Adrenal gland (tissue), 5 donors: ENCODE measurements around the gene ANTKMT.

Experiments used
- POLR2A ChIP-seq, 2 donors: fragments of 450-650 bp; IDR thresholded peaks; one replicate each; pipeline ENCODE4 v1.6.1; 2017; ENCODE audit warnings: antibody characterized with exemption in 2 of 2, mild to moderate bottlenecking in 2 of 2, moderate library complexity in 1 of 2
- TF ChIP-seq, protein P1 (sequence below), 6 experiments: fragments of 450-650 bp in 4 of 6; fragments of 200-600 bp in 2 of 6; sonication (generic) in 1 of 6; IDR thresholded peaks; 1 replicate in 5 of 6; 2 replicates in 1 of 6; pipeline versions ENCODE4 v1.5.1 to v1.8.0; 2016 to 2021; ENCODE audit warnings: antibody characterized with exemption in 6 of 6, mild to moderate bottlenecking in 2 of 6, moderate library complexity in 1 of 6
- donor health status: DM: no; HTN: no; CAD: no.

DNA sequence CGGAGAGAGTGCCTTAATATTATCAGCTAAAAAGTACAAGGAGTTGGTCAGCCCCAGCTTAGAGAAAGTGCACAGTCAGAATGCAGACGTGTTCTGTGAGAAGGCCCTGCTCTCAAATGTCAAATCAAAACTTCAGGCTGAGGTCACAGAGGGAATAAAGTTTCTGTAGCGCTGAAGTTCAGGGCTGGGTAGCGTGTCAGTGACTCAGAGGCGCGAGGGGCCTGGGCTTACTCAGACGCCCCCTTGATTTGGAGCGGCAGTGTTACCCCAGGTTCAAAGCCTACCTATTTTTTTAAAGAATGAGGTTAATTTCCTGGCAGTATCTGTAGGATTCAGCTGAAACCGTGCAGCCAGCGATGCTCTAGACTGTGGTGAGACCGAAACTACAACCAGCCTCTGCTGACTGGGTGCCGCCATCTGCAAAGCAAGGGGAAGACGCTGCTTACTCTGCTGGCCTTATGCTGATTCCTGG, 15.1 kb downstream of the ANTKMT start:
- TF ChIP-seq, protein P1, sequence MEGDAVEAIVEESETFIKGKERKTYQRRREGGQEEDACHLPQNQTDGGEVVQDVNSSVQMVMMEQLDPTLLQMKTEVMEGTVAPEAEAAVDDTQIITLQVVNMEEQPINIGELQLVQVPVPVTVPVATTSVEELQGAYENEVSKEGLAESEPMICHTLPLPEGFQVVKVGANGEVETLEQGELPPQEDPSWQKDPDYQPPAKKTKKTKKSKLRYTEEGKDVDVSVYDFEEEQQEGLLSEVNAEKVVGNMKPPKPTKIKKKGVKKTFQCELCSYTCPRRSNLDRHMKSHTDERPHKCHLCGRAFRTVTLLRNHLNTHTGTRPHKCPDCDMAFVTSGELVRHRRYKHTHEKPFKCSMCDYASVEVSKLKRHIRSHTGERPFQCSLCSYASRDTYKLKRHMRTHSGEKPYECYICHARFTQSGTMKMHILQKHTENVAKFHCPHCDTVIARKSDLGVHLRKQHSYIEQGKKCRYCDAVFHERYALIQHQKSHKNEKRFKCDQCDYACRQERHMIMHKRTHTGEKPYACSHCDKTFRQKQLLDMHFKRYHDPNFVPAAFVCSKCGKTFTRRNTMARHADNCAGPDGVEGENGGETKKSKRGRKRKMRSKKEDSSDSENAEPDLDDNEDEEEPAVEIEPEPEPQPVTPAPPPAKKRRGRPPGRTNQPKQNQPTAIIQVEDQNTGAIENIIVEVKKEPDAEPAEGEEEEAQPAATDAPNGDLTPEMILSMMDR (IDR thresholded peaks at IDR 0.05): no peak
- no peak for TF ChIP-seq POLR2A (IDR thresholded peaks at IDR 0.05)
